NOMO-1 (cell line): ENCODE data around the gene PEPD.
"Not testable (repeated sequence)": the region's sequence is repeated elsewhere in the genome, so short reads cannot be mapped to it uniquely, and the experiment has no call there.

Experiments used
- DNase-seq, 2 experiments: peaks; one replicate each; lab custom pipeline; 2025; ENCODE audit not compliant: unreplicated experiment in 2 of 2; lab: John Stamatoyannopoulos, UW

PEPD gene

GRCh38 chr19:33479570-33479969 lies 42.0 kb downstream of the PEPD start:
- DNase-seq: not testable (repeated sequence)

- no peak for DNase-seq
These were observed 43.8 kb downstream of the PEPD start for GRCh38 chr19:33477781-33478180.

GRCh38 chr19:33476151-33476707 lies 45.4 kb downstream of the PEPD start:
- DNase-seq: no peak

- no peak for DNase-seq
These were observed 47.8 kb downstream of the PEPD start for GRCh38 chr19:33473653-33474305.

GRCh38 chr19:33472691-33473652 lies 48.6 kb downstream of the PEPD start:
- no peak for DNase-seq

- DNase-seq: no peak
These were observed 49.4 kb downstream of the PEPD start for GRCh38 chr19:33472226-33472625.

GRCh38 chr19:33471111-33471996 lies 50.2 kb downstream of the PEPD start:
- DNase-seq: no peak

- no peak for DNase-seq
These were observed 50.9 kb downstream of the PEPD start for GRCh38 chr19:33470686-33471085.

- DNase-seq: no peak
These were observed 51.6 kb downstream of the PEPD start for GRCh38 chr19:33470040-33470330.

- DNase-seq: no peak
These were observed 52.2 kb downstream of the PEPD start for GRCh38 chr19:33469171-33470039.

- DNase-seq: no peak
These were observed 53.0 kb downstream of the PEPD start for GRCh38 chr19:33468361-33469170.

- no peak for DNase-seq
These were observed 53.7 kb downstream of the PEPD start for GRCh38 chr19:33467851-33468250.

GRCh38 chr19:33465834-33466233 lies 55.8 kb downstream of the PEPD start:
- no peak for DNase-seq

- no peak for DNase-seq
These were observed 56.2 kb downstream of the PEPD start for GRCh38 chr19:33465371-33465770.

- DNase-seq: no peak
These were observed 56.9 kb downstream of the PEPD start for GRCh38 chr19:33464733-33465115.

- DNase-seq: no peak
These were observed 57.4 kb downstream of the PEPD start for GRCh38 chr19:33464010-33464732.

- DNase-seq: no peak
These were observed 58.4 kb downstream of the PEPD start for GRCh38 chr19:33463199-33463598.

GRCh38 chr19:33462112-33462791 lies 59.3 kb downstream of the PEPD start:
- DNase-seq: no peak
